ENCODE data around the gene FCER2. TPM values are rescaled to one million over a fixed set of nuclear protein-coding genes. Genes with fewer than 3 reads are reported as not detected.

FCER2 gene
- total RNA-seq, 1 experiment from 2014 or later = not detected

- Histone ChIP-seq H3K36me3 (peaks cover 29% of the 10 kb centered on the region), H3K4me3 (no peak overlapping the region), H3K27me3 (replicated peaks) (peaks cover 7% of the 10 kb centered on the region; the same call in 1 of the 2 replicates), H3K9me3 (replicated peaks) (no peaks in the 10 kb centered on the region), H3K27ac (no peak overlapping the region), H3K4me1 (replicated peaks) (peaks cover 9% of the 10 kb centered on the region)
- DNase-seq (ENCODE audit: low read depth in 1 of 2, low spot score in 2 of 2) = no peak
Measured at GRCh38 chr19:7682175-7682855, 19.6 kb downstream of the FCER2 start.

GRCh38 chr19:7681340-7682174 lies 20.4 kb downstream of the FCER2 start:
- Histone ChIP-seq H3K27ac (no peak overlapping the region), H3K9me3 (replicated peaks) (no peaks in the 10 kb centered on the region), H3K36me3 (peaks cover 29% of the 10 kb centered on the region), H3K27me3 (replicated peaks) (peaks cover 13% of the 10 kb centered on the region; the same call in 1 of the 2 replicates), H3K4me3 (peak overlapping the region; percentile 95), H3K4me1 (replicated peaks) (peaks cover 9% of the 10 kb centered on the region)
- DNase-seq (ENCODE audit: low read depth in 1 of 2, low spot score in 2 of 2) = peak; percentile 18 to 64

DNA sequence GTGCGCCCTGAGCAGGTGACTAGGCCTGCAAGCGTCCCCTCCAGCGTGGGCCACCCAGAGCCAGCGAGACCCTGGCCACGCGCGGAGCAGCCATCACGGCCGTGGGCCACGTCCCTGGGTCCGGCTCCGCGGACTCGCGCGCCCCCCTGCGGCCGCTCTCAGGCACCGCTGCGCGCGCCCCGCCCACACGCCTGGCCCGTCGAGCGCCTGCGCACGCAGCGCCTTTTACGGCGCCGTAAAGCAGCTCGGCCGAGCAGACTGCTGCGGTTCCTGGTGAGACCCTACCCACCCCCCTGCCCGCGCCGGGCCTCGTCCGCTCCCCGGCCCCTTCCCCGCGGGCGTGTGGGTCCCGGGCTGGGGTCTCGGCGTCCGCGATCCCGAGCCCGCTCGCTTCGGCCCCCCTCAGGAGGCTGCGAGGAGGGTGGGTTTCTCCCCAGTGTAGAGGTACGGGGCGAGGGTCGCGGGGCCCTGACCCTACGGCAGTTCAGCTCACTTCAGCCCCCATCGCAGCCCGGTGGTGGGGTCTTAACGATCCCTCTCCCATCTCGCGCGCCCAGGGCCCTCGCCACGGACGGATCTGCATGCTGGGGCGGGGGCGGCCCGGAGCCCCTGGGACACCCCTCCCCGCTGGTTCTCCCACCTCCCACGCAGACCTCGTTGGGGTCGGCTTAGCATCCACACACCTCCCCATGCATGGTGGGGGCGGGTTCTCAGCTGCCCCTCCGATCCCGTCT lies 21.2 kb downstream of the FCER2 start, which contains the start of gene TRAPPC5:
Gene TRAPPC5, plus strand, starts transcription at position 228 of the 734 bp plus-strand sequence. CDS start 1,421 bp downstream, outside the sequence.
- Histone ChIP-seq H3K9me3 (replicated peaks) (no peaks in the 10 kb centered on the region), H3K27ac (peak within 1 kb of the TSS; percentile 58), H3K27me3 (replicated peaks) (peaks cover 15% of the 10 kb centered on the region; the same call in 1 of the 2 replicates), H3K36me3 (peaks cover 29% of the 10 kb centered on the region), H3K4me3 (peak within 1 kb of the TSS; percentile 95), H3K4me1 (replicated peaks) (peaks cover 9% of the 10 kb centered on the region)
- peak; percentile 62 to 77 for DNase-seq (ENCODE audit: low read depth in 1 of 2, low spot score in 2 of 2)

DNA sequence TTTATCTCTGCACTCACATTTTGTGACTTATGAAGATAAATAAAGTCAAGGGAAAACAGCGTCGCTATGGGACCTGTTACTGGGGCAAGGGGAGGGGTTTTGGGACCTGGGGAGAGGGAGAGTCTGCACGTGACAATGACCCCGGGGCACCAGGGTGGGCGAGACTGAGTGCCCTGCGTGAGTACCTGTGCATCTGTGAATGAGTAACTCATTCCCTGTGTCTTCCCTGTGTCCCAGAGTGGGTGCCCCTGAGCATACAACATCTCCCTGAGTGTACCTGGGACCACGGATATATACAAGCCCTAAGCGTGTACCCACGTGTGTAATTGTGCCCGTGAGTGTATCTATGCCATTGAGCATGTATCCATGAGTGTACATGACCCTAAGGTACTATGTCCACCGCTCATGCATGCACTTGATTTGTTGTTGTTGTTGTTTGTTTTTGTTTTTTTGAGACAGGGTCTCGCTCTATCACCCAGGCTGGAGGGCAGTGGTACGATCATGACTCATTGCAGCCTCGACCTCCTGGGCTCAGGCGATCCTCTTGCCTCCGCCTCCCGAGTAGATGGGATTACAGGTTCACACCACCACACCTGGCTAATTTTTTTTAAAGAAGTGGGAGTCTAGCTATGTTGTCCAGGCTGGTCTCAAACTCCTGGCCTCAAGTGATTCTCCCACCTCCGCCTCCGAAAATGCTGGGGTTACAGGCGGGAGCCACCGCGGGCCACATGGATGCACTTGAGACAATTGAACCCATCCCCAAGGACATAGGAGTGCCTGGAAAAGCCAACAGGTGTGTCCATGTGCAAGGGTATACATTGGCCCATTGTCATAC lies 21.9 kb downstream of the FCER2 start:
- H3K4me3 ChIP-seq = peak overlapping the region; percentile 95
- peaks cover 29% of the 10 kb centered on the region for H3K36me3 ChIP-seq
- H3K27ac ChIP-seq = no peak overlapping the region
- peaks cover 15% of the 10 kb centered on the region; the same call in 1 of the 2 replicates for H3K27me3 ChIP-seq (replicated peaks)
- no peaks in the 10 kb centered on the region for H3K9me3 ChIP-seq (replicated peaks)
- no peak for DNase-seq (ENCODE audit: low read depth in 1 of 2, low spot score in 2 of 2)
- H3K4me1 ChIP-seq (replicated peaks) = peaks cover 9% of the 10 kb centered on the region

DNA sequence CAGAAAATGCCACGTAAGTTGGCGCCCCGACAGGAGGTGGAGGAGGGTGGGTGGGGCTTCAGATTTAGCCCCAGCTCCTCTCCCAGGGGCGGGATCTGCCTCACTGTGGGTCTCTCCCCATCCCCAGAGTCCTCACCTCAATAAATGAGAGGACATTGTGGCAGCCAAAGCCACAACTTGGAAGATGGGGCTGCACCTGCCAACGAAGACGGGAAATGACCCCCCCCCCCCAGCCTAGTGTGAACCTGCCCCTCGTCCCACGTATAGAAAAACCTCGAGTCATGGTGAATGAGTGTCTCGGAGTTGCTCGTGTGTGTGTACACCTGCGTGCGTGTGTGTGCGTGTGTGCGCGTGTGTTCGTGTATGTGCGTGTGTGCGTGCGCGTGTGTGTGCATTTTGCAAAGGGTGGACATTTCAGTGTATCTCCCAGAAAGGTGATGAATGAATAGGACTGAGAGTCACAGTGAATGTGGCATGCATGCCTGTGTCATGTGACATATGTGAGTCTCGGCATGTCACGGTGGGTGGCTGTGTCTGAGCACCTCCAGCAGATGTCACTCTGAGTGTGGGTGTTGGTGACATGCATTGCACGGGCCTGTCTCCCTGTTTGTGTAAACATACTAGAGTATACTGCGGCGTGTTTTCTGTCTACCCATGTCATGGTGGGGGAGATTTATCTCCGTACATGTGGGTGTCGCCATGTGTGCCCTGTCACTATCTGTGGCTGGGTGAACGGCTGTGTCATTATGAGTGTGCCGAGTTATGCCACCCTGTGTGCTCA lies 22.8 kb downstream of the FCER2 start:
- Histone ChIP-seq H3K36me3 (peaks cover 28% of the 10 kb centered on the region), H3K4me1 (replicated peaks) (peaks cover 9% of the 10 kb centered on the region), H3K27ac (no peak overlapping the region), H3K27me3 (replicated peaks) (peaks cover 15% of the 10 kb centered on the region; the same call in 1 of the 2 replicates), H3K9me3 (replicated peaks) (no peaks in the 10 kb centered on the region), H3K4me3 (no peak overlapping the region)
- DNase-seq (ENCODE audit: low read depth in 1 of 2, low spot score in 2 of 2) = no peak

DNA sequence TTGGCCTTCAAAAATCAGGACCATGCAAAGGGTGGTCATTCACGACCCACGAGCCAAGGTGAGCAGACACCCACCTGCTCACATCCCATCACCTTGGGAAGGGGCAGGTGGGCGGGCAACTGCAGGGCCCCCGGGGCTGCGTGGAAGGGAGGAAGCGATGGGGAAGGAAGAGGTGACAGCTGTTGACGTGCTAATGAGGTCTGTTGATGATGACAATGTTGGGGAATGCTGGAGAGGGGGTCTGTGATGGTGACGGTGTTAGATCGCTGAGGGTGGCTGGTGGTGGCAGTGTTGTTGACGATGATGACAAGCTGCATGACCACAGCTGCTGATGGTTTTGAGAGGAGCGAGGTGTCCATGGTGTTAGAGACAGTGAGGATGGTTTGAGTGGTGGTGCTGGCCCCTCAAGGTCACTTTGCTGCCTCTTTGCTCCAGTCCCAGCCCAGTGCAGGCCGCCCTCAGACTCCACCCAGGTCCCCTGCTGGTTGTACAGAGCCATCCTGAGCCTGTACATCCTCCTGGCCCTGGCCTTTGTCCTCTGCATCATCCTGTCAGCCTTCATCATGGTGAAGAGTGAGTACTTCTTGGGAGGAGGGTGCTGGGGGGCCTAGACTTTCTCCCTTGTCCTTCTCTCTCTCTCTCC lies 24.1 kb downstream of the FCER2 start:
- peaks cover 15% of the 10 kb centered on the region for H3K36me3 ChIP-seq
- H3K27ac ChIP-seq = no peak overlapping the region
- H3K9me3 ChIP-seq (replicated peaks) = no peaks in the 10 kb centered on the region; the same call in 1 of the 2 replicates
- peaks cover 9% of the 10 kb centered on the region for H3K4me1 ChIP-seq (replicated peaks)
- no peak for DNase-seq (ENCODE audit: low read depth in 1 of 2, low spot score in 2 of 2)
- H3K4me3 ChIP-seq = no peak overlapping the region
- H3K27me3 ChIP-seq (replicated peaks) = peaks cover 15% of the 10 kb centered on the region; the same call in 1 of the 2 replicates

DNA sequence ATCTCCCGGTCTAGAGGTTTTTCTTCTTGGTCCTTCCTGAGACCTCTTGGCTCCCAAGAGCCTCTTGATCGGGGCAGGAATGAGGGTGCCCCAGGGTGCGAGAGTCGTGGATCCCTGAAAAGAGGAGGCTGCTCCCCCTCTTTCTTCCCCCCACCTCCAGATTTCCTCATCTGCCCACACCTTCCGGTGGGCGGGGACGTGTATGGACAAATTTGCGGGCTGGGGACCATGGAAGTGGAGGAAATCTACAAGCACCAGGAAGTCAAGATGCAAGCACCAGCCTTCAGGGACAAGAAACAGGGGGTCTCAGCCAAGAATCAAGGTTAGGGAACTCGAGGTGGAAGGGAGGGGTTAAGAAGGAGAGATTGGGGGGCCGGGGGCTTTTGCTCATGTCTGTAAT lies 25.1 kb downstream of the FCER2 start, which contains the start of gene MCEMP1:
Gene MCEMP1, plus strand, starts transcription at position 237 of the 400 bp plus-strand sequence. Its CDS starts 31 bp downstream, at position 268.
- DNase-seq (ENCODE audit: low read depth in 1 of 2, low spot score in 2 of 2) = no peak
- H3K9me3 ChIP-seq (replicated peaks) = no peaks in the 10 kb centered on the region; the same call in 1 of the 2 replicates
- H3K4me1 ChIP-seq (replicated peaks) = peaks cover 9% of the 10 kb centered on the region
- peaks cover 18% of the 10 kb centered on the region for H3K27me3 ChIP-seq (replicated peaks)
- no peak within 1 kb of the TSS for H3K4me3 ChIP-seq
- H3K36me3 ChIP-seq = peaks cover 5% of the 10 kb centered on the region
- no peak within 1 kb of the TSS for H3K27ac ChIP-seq

DNA sequence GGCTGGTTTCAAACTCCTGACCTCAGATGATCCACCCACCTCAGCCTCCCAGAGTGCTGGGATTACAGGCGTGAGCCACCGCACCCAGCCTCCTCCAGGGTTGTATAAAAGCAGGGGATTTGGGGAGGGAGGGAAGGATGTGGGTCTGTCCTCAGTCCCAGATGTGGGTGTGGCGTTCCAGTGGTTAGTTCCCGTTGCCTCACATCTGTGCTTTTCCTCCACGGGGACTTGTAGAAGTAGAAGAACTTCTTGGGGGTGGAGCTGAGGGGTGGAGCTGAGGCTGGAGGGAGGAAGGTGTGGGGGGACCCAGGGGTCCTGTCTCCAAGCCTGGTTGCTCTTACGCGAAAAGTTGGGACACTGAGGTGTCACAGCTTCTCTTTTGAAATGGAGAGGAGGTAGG lies 25.6 kb downstream of the FCER2 start:
- peaks cover 21% of the 10 kb centered on the region for H3K27me3 ChIP-seq (replicated peaks)

DNA sequence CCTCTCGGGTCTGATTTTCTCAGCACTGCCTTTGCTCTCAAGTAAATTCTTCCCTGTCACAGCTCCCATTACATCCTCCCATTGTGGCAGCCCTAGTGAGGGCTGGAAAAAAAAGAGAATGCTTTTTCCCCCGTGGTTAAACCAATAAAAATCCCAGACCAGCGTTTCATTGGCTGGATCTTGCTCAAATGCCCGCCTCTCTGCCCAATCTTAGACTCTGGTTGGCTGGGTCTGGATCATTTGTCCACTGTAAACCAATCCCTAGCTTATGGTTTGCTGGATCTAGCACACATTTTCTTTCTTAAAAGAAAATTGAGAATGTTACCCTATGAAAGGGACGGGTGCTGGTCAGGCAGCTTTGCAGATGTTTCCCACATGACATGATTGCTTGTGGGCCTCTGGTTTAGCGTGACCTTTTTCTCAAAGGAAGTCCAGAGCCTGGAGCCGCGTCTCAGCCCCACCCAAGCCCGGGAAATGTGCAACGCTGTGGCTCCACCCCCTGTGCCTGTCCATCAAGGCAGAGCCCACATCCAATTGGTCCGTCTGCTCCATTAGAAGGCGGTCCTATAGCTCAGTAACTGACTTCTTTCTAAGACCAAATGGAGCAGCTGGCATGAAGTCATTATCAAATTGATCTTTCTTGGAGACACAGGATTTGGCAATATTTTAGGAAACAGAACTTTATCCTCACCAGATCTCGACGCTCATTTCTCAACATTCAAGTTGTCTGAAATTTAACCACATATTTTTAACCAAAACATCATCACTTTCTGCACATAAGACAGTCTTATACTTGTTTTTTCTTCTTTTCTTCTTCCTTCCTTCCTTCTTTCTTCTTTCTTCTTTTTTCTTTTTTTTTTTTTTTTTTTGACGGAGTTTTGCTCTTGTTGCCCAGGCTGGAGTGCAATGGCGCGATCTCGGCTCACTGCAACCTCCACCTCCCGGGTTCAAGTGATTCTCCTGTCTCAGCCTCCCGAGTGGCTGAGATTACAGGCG lies 27.6 kb downstream of the FCER2 start:
- no peaks in the 10 kb centered on the region for H3K4me1 ChIP-seq (replicated peaks)
- H3K27me3 ChIP-seq (replicated peaks) = peaks cover 31% of the 10 kb centered on the region
- H3K9me3 ChIP-seq (replicated peaks) = no peaks in the 10 kb centered on the region; the same call in 1 of the 2 replicates
- H3K36me3 ChIP-seq = no peaks in the 10 kb centered on the region
- no peak overlapping the region for H3K4me3 ChIP-seq
- H3K27ac ChIP-seq = no peak overlapping the region
- peak in 1 of 2 experiments; percentile 18 for DNase-seq (ENCODE audit: low read depth in 1 of 2, low spot score in 2 of 2)

More for the DNA sequence above, 25.6 kb downstream of the FCER2 start:
- H3K4me1 ChIP-seq (replicated peaks) = peaks cover 4% of the 10 kb centered on the region
- H3K27ac ChIP-seq = no peak overlapping the region
- peaks cover 5% of the 10 kb centered on the region for H3K36me3 ChIP-seq
- no peaks in the 10 kb centered on the region; the same call in 1 of the 2 replicates for H3K9me3 ChIP-seq (replicated peaks)
- no peak for DNase-seq (ENCODE audit: low read depth in 1 of 2, low spot score in 2 of 2)
- no peak overlapping the region for H3K4me3 ChIP-seq

DNA sequence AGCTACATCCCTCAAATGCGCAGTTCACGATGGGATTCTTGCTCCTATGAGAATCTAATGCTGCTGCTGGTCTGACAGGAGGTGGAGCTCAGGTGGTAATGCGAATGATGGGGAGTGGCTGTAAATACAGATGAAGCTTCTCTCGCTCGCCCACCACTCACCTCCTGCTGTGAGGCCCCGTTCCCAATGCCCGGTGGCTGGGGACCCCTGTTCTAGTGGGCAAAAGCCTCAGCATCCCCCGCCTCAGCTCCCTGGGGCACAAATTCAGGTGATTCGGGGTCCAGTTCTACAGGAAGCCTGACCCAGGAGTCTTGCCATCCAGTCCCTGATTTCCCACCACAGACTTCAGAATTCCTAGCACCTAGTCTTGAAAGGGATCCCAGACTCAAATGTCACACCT lies 29.4 kb downstream of the FCER2 start:
- no peak for DNase-seq (ENCODE audit: low read depth in 1 of 2, low spot score in 2 of 2)
- H3K36me3 ChIP-seq = no peaks in the 10 kb centered on the region
- peaks cover 28% of the 10 kb centered on the region for H3K27me3 ChIP-seq (replicated peaks)

DNA sequence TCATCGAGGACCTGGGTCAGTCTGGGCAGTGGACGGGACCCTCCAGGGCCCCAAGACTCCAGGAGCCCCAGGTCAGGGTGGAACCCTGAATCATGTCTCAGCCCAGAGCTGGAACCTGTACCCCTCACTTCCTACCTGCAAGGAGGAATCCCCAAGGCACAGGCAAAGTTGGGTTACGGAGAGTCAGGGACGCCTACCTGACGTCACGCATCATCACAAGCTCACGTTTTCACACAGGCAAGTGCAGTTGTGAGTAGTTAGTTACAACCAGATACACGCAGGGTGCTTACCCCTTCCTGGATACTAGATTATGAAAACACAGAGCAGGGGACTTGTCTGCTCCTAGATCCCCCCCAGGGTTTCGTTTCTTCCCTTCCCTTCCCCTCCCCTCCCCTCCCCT lies 31.1 kb downstream of the FCER2 start:
- Histone ChIP-seq H3K9me3 (replicated peaks) (no peaks in the 10 kb centered on the region; the same call in 1 of the 2 replicates), H3K27me3 (replicated peaks) (peaks cover 19% of the 10 kb centered on the region), H3K4me1 (replicated peaks) (no peaks in the 10 kb centered on the region), H3K27ac (no peak overlapping the region), H3K36me3 (no peaks in the 10 kb centered on the region), H3K4me3 (no peak overlapping the region)
- DNase-seq (ENCODE audit: low read depth in 1 of 2, low spot score in 2 of 2) = no peak

More for the DNA sequence above, 29.4 kb downstream of the FCER2 start:
- Histone ChIP-seq H3K4me3 (no peak overlapping the region), H3K27ac (no peak overlapping the region), H3K4me1 (replicated peaks) (no peaks in the 10 kb centered on the region), H3K9me3 (replicated peaks) (no peaks in the 10 kb centered on the region; the same call in 1 of the 2 replicates)
